H1 (cell line): ENCODE results near the gene SLC24A4. TPM values are rescaled to one million over a fixed set of nuclear protein-coding genes. Genes with fewer than 3 reads are reported as not detected.

Experiments
- EZH2 ChIP-seq: fragments of 200-600 bp; sonication (generic); IDR thresholded peaks from 2 replicates; pipeline ENCODE4 v1.7.1; 2012; ENCODE audit warnings: low read depth, mild to moderate bottlenecking, moderate library complexity, low read length, inconsistent platforms; ENCODE audit not compliant: severe bottlenecking
- KDM4A ChIP-seq: IDR thresholded peaks from one replicate; pipeline ENCODE4 v1.7.1; 2012; ENCODE audit warnings: low read depth, mild to moderate bottlenecking, moderate library complexity, low read length, inconsistent platforms; ENCODE audit not compliant: severe bottlenecking
- MAFK ChIP-seq: IDR thresholded peaks from 2 replicates; pipeline ENCODE4 v1.6.1; 2012; ENCODE audit warnings: low read depth, mild to moderate bottlenecking, improper control_type of control experiment, low read length
- PHF8 ChIP-seq: fragments of 200-600 bp; sonication (generic); conservative IDR thresholded peaks from 2 replicates; pipeline ENCODE4 v1.7.1; 2012; ENCODE audit warnings: low read depth, mild to moderate bottlenecking, inconsistent platforms, low read length, moderate library complexity
- RXRA ChIP-seq: IDR thresholded peaks from 2 replicates; pipeline ENCODE4 v1.6.1; 2011; ENCODE audit warnings: low read depth, mild to moderate bottlenecking, low read length, moderate library complexity; ENCODE audit not compliant: insufficient read depth
- TAF1 ChIP-seq: IDR thresholded peaks from 2 replicates; pipeline ENCODE4 v1.6.1; 2011; ENCODE audit warnings: mild to moderate bottlenecking, low read depth, low read length
- polyA plus RNA-seq, 7 experiments: library from polyadenylated mRNA; depleted of rRNA in 3 of 7; stranded (reverse) in 5 of 7; unstranded in 2 of 7; fragments of >200 nt in 5 of 7; fragments of 200-250 nt in 2 of 7; gene quantifications; 1 replicate in 5 of 7; 2 replicates in 1 of 7; 4 replicates in 1 of 7; pipeline versions ENCODE4 v1.2.1 to v1.2.3, GENCODE V29; 2011 to 2013; ENCODE audit warnings: missing spikeins in 2 of 7, mixed read lengths in 2 of 7
- total RNA-seq: library from RNA; stranded (reverse); fragmentation: NEBNext Ultra II Directional; extraction: Animal tissue kit (Norgen Biotek cat#: 25700); gene quantifications from 2 replicates; pipeline ENCODE4 v1.2.1, GENCODE V29; 2021
- TF ChIP-seq, protein P1 (sequence below), 3 experiments: IDR thresholded peaks; 1 replicate in 2 of 3; 2 replicates in 1 of 3; pipeline versions ENCODE4 v1.5.1 to v1.6.1; 2011; ENCODE audit warnings: low read length in 3 of 3, mild to moderate bottlenecking in 3 of 3, inconsistent platforms in 2 of 3, low read depth in 1 of 3, moderate library complexity in 1 of 3; ENCODE audit not compliant: insufficient read depth in 1 of 3; ENCODE audit errors: control extremely low read depth in 1 of 3

SLC24A4 gene
- total and polyA plus RNA-seq, 2 of the 8 experiments (the other 6 are each of a cell fraction or from before 2014, with no cell fraction given): 0.27 to 0.89 TPM

DNA sequence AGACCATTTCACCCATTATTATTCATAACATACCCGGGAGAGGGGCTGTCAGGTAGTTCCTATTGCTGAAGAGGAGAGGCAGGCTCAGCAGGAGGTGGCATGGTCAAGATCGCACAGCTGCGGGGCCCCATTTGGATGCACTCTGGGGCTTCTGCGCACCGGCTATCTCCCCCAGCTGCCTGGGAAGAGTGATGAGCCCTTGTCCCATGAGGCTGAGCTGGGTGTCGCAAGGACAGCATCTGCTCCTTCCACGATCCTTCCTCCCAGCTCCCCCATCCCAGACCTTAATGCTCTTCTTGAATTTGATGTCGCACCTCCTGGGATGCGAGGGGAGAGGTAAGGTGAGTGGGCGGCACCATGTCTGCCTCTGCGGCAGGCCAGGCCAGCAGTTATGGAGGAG, 62.6 kb downstream of the SLC24A4 start (continued):
- TF ChIP-seq, protein P1, sequence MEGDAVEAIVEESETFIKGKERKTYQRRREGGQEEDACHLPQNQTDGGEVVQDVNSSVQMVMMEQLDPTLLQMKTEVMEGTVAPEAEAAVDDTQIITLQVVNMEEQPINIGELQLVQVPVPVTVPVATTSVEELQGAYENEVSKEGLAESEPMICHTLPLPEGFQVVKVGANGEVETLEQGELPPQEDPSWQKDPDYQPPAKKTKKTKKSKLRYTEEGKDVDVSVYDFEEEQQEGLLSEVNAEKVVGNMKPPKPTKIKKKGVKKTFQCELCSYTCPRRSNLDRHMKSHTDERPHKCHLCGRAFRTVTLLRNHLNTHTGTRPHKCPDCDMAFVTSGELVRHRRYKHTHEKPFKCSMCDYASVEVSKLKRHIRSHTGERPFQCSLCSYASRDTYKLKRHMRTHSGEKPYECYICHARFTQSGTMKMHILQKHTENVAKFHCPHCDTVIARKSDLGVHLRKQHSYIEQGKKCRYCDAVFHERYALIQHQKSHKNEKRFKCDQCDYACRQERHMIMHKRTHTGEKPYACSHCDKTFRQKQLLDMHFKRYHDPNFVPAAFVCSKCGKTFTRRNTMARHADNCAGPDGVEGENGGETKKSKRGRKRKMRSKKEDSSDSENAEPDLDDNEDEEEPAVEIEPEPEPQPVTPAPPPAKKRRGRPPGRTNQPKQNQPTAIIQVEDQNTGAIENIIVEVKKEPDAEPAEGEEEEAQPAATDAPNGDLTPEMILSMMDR (IDR thresholded peaks at IDR 0.05; ENCODE audit: control extremely low read depth in 1 of 3, insufficient read depth in 1 of 3, low read depth in 1 of 3, low read length in 3 of 3): no peak
- TF ChIP-seq KDM4A (no peak), PHF8 (no peak), MAFK (no peak), TAF1 (no peak), RXRA (no peak), EZH2 (no peak)
- TF ChIP-seq, all 59 proteins: peak for 0
